ENCODE results near the gene ANGPT4.
"Not testable (repeated sequence)": the region's sequence is repeated elsewhere in the genome, so short reads cannot be mapped to it uniquely, and the experiment has no call there.

ANGPT4 gene

GRCh38 chr20:872855-873520 lies 43.1 kb downstream of the ANGPT4 start:
- no peak for DNase-seq

GRCh38 chr20:871948-872347 lies 44.2 kb downstream of the ANGPT4 start:
- DNase-seq, result no peak

DNA sequence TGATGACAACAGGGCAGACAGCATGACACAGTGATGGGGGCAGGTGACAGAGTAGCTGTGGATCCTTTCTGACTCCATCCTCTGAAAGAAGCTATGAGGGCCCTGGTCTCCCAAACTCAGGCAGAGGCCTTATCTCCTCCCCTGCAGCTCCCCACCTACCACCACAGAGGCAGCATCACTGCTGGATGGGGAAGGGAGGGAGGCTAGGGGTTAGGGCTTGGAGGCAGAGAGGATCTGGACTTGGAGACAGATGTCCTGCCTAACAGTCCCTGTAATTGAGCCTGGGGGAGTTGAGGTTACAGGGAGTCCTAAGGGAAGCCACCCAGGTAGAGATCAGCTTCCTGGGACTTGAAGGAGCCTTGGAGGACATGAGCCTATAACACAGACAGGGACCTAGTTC lies 44.7 kb downstream of the ANGPT4 start:
- DNase-seq, result no peak

- DNase-seq, result no peak
Observed at GRCh38 chr20:870758-871157, 45.4 kb downstream of the ANGPT4 start.

- no peak for DNase-seq
Observed at GRCh38 chr20:869606-870005, 46.5 kb downstream of the ANGPT4 start.

DNA sequence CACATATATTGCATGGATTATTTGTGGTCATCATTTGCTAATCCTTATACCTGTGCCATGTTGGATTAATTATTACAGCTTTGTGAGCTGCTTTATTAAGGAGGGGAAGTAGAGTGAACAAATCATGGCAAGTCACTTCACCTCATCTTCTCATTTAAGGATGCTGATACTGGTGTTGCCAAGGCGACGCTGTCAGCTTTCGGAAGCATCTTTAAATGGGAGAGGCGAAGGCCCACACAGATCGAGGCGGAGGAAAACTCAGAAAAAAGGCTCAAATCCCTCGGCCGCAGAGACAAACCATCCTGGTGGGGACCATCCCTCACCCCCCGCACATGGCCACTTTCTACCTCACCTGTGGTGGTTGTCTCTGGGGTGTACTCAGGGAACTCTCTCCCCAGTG lies 47.9 kb downstream of the ANGPT4 start:
- DNase-seq, result no peak

- no peak for DNase-seq
Observed at GRCh38 chr20:865440-865839, 50.7 kb downstream of the ANGPT4 start.

GRCh38 chr20:860891-861290 lies 55.2 kb downstream of the ANGPT4 start:
- no peak for DNase-seq

DNA sequence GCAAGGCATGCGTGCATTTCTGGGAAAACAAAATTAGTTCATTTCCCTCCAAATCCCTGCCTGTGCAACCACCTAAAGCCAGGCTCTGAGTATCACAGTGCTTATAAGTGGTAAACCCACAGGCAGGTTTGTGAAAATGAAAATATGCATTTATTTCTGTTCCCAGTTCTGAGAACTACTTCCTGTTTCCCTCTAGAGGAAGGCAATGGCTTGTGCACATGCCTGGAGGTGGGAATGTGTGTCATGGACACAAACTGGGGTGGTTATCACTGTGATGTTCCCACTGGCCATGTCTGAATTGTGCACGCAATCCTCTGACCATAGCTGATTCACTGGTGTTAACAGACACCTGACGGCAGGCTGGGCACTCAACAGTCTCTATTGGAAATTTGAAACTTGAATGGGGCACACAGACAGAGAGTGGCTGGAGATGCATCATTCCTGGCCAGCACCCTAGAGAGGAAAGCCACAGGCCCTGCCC lies 56.3 kb downstream of the ANGPT4 start:
- DNase-seq, result peak; percentile 44 to 68 (median 64)

DNA sequence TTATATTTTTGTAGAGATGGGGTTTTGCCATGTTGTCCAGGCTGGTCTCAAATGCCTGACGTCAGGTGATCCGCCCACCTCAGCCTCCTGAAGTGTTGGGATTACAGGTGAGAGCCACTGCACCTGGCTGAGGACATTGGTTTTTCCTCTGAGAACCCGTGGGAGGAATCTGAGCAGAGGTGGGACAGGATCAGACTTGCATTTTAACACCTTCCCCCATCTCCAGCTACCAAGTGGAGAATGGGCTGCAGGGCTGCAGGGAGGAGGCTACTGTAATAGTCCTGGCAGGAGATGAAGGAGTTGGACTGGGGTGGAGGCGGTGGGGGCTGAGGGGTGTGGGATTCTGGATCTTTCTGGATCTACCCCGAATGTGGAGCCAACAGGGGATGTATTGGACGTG lies 58.1 kb downstream of the ANGPT4 start:
- no peak for DNase-seq

- peak; percentile 36 to 76 (median 50) for DNase-seq
Observed at GRCh38 chr20:856361-856775, 59.8 kb downstream of the ANGPT4 start.

GRCh38 chr20:855466-856360 lies 60.4 kb downstream of the ANGPT4 start:
- DNase-seq, result peak in 1 of 4 experiments; percentile 16

DNA sequence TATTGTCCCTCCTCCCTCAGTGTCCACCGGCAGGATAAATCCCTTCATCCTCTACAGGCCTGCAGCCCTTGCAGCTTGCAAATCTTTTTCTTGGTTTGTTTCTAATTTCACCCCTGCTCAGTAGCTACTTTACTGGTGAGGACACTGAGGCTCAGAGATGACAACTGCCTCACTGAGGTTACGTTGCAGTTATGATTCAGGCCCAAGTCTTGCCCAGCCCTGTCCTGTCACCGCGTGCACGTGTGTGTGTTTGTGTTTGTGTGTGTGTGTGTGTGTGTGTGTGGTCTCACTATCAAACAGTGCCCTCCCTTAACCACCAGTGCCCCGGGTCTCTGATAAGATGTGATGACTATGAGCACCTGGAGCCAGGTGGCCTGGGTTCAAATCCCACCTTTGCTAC lies 61.5 kb downstream of the ANGPT4 start:
- no peak for DNase-seq

DNA sequence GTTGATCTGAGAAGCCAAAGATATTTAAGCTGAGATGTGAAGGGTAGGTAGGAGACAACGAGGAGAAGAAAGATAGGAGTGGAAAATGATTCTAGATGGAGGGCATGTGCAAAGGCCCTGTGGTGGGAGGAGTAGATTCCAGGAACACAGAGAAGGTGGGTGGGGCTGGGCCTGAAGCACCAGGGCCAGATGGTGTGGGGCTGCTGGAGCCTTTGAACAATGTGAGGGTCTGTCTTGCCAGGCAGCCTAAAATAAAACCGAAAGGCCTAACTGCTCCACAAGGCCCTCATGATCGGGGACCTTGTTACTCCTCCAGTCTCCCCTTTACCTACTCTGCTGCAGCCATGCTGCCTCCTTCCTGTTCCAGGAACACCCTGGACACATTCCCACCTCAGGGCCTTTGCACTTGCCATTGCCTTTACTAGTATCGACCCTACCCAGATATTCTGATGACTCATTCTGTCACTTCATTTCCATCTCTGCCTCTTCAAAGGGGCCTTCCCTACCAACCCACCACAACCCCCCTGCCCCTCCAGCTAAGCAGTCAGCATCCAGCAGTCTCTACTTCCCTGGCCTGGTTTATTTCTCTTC lies 62.6 kb downstream of the ANGPT4 start:
- DNase-seq, result no peak

- not testable (repeated sequence) for DNase-seq
Observed at GRCh38 chr20:848731-849130, 67.4 kb downstream of the ANGPT4 start.

- DNase-seq, result no peak
Observed at GRCh38 chr20:848193-848592, 67.9 kb downstream of the ANGPT4 start.

- DNase-seq, result peak; percentile 60 to 88 (median 80)
Observed at GRCh38 chr20:846894-847278, 69.2 kb downstream of the ANGPT4 start.

DNA sequence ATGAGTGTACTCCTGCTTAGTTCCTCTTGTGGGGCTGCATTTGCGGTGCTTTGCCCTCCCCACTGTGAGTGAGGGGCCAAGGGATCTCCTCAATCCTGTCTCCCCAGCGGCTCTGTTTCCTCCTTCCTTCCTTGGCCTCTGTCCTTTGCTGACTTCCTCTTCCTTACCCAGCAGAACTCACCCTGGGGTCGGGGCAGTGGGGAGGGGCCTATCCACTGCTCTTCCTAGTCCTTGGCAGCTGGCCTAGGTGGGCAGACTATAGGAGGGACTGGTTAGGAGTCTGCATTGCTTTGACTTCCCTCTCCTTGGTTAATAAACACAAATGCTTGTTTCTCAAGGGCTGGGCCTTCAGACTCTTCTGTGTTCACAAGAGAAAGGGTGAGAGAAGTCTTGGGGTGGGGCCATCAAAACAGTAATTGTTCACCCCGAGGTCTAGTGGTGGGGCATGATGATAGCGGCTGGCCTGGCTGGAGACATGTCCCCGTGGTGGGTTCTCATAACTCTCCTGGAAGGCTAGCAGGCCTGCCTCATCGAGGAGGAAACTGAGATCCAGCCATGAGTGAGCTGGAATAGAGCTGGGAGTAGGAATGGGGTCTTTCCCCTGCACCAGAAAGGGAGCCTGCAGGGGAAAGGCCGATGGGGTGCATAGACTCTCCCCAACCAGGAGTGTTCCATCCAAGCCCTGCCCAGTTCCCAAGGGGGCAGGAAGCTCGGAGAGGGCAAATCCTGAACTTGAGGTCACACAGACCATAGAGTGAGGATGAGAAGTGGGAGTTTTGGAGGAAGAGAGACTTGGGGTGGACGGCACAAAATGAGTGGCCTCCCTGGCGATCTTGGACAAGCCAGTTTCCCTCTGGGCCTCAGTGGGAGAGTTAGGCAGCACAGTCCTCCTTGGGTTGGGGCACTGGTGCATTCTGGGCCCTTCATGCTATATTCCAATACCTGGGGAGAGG lies 69.9 kb downstream of the ANGPT4 start:
- peak; percentile 60 to 85 (median 78) for DNase-seq

DNA sequence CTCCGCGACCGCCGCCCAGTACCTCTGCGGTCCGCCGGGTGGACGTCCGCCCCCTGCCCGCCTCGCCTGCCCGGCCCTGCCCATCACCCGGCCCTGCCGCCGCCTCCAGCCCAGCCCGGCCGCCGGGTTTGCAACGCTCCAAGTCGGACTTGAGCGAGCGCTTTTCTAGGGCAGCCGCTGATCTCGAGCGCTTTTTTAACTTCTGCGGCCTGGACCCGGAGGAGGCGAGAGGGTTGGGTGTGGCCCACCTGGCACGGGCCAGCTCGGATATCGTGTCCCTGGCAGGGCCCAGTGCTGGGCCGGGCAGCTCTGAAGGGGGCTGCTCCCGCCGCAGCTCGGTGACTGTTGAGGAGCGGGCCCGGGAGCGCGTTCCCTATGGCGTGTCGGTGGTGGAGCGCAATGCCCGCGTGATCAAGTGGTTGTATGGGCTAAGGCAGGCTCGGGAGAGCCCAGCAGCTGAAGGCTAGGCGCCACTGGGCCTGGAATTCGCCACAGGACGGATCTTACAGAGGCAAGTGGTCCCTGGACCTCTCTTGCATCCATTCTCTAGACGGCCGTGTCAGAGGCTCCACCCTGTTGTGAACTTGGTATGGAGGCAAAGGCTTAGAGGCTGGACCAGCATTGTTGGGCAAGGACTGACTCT lies 70.8 kb downstream of the ANGPT4 start:
- DNase-seq, result peak in 3 of 4 experiments; percentile 9 to 52 (median 40)

DNA sequence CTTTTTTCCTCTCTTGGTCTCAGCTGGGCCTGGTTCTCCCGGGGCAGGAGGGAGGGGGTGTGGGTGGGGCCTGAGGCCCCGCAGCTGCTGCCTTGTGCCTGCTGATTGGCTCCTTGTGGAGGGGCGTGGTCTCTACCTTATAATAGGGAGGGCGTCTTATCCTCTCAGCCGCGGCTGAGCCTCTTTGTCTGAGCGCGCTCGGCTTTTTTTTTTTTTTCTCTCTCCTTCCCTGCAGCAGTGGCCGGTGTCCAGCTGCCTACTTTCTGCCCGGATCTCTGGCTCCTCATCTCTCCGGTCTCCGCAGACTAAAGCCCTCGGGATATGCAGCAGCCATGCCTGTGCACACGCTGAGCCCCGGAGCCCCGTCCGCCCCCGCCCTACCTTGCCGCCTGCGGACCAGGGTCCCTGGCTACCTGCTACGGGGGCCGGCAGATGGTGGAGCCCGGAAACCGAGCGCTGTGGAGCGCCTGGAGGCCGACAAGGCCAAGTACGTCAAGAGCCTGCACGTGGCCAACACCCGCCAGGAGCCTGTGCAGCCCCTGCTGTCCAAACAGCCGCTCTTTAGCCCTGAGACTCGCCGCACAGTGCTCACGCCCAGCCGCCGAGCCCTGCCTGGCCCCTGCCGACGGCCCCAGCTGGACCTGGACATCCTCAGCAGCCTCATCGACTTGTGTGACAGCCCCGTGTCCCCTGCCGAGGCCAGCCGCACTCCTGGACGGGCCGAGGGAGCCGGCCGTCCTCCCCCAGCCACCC lies 71.5 kb downstream of the ANGPT4 start:
- peak; percentile 41 to 72 (median 64) for DNase-seq

DNA sequence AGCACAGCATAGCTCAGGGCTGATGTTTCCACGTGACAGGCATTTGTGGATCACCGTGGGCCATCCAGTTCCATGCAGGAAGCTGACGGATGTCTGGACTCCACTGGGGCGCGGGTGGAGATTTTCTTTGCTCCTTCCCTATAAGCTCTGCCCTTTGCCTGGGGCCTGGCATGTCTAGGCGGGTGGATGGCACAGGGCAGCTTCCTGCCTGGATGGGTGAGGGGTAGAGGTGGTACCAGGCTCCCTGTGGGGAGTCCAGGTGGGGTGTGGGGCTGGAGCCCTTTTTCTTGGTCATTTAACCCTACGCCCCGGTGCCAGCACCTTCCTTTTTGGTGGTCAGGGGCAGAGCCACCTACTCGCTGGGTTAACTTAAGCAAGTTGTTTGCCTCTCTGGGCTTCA lies 72.2 kb downstream of the ANGPT4 start:
- peak in 1 of 4 experiments; percentile 15 for DNase-seq
